ENCODE results near the gene CDKN1A.
"Not testable (repeated sequence)": the region's sequence is repeated elsewhere in the genome, so short reads cannot be mapped to it uniquely, and the experiment has no call there.

Gene CDKN1A

DNA sequence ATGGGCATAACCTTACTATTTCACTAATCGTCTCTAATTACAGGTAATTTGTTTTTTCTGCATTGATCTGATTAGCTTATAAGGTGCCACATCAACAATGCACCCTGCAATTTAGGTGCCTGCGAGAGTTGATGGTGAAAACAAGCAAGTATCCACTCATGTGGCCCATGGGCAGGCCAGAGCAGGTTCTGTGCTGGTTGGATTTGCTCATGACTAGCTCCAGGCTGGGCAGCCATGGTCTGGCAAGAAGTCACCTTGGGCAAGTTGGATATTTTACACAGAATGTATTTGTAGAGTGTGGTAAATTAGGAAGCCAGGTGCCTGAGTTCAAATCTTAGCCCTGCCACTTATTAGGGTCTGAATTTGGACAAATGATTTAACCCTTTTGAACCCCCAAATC, 44.4 kb downstream of the CDKN1A start:
- no peak for DNase-seq

- not testable (repeated sequence) for DNase-seq
Measured at GRCh38 chr6:36723992-36724391, 45.5 kb downstream of the CDKN1A start.

GRCh38 chr6:36724514-36725390, 46.2 kb downstream of the CDKN1A start:
- DNase-seq: peak; percentile 46

GRCh38 chr6:36725581-36725980, 47.1 kb downstream of the CDKN1A start:
- DNase-seq: no peak

DNA sequence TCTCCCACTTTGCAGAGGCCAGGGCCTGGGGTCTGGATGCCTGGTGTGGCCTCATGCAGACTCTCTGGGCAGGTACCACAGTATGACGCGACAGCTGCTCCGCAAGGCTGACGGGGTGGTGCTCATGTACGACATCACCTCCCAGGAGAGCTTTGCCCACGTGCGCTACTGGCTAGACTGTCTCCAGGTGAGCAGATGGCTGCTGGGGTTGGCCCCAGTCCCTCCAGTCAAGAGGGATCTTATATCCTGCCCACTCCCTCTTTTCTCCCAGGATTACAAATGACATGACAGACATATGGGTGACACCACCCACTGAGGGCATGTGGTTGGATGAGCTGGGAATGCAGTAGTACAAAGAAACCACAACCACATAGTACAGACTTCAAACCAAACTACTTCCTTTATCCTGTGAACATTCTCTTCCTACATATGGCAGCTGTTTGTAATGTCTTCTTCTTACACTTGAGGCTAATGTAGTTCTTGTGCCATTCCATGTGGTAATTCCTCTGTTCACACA, 49.0 kb downstream of the CDKN1A start:
- no peak for DNase-seq

DNA sequence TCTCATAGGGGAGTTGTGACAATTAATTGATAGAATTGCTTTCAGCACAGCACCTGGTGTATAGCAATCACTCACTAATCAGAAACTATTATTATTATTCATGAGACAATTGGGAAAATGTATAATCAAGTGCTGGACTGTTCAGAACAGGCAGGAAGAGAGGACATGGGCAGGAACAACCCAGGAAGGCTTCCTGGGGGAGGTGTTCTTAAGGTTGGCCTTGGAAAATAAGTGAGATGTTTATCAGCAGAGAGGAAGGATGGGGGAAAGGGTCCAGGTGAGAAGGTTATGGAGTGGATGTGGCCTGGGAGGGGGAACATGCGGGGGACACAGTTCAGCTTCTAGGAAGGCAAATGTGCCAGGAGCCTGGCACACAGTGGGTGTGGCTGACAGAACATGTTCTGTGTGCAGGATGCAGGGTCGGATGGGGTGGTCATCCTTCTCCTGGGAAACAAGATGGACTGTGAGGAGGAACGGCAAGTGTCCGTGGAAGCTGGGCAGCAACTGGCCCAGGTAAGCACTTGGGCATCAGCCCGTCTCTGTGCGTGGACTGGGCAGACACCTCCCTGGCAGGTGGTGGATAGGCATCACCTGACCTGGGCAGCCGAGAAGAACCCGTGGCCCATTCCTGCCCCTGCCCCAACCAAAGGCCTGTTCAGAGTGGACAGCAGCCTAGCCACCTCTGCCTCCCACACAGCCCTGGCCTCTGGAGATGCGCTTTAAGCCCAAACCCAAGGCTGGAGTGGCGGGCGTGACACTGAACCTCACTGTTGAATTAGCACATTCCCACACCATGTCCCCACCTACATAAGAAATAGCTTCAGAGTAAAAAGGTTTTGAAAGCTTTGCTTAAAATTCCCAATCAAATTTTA, 50.0 kb downstream of the CDKN1A start:
- DNase-seq: no peak

DNA sequence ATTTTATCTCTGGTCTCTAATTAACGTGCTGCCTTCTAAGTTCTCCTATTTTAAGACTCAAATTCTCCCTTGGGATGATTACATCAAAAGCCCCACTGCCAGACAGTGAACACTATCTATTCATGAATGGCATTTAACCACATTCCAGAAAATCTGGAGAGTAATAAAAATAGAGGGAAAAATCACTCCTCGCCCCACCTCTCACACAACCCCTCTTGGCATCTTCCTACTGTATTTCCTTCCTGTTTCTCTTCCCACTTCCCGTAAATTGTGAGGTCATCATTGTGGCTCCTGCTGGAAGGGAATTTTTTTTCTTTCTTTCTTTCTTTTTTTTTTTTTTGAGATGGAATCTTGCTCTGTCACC, 50.6 kb downstream of the CDKN1A start:
- DNase-seq: no peak

- no peak for DNase-seq
Measured at GRCh38 chr6:36730424-36731380, 52.2 kb downstream of the CDKN1A start.

GRCh38 chr6:36731622-36732310, 53.3 kb downstream of the CDKN1A start:
- DNase-seq: no peak

DNA sequence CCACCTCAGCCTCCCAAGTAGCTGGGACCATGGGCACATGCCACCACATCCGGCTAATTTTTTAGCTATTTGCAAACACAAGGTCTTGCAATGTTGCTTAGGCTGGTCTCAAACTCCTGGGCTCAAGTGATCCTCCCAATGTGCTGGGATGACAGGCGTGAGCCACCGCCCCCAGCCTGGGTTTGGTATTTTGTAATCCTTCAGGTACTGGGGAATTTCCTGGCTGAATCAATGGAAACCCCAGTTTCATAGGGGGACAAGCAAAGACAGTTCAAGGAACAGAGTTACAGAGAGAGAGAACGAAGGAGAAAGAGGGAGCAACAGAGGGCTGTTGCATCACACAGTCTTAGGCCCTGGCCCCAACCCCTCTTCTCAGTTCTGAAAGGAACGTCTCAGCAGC, 54.8 kb downstream of the CDKN1A start:
- no peak for DNase-seq

DNA sequence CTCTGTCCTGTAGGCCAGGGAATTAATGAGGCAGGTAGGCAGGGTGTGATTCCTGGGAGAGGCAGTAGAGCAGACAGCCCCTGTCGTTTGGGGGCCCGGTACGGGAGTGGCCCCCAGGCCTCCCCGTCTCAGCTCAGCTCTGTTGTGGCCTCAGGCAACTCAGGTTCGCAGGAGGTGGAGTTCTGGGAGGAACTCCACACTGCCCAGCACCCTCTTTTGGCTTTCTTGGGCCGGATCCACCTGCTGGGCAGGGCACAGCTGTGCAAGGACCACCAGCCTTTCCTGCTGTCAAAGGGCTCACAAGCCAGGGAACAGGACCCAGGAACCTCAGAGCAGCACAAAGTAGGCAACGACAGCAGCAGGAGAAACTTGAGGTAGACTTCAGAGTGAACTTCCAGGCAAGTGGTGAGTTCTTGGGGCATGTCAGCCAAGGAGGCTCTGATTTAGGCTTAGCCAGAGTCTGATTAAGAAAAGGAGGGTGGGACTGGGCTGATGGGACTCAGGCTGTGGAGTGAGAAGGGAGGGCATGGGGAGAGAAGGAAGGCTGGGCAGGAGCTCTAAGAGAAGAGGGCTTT, 56.1 kb downstream of the CDKN1A start:
- no peak for DNase-seq

DNA sequence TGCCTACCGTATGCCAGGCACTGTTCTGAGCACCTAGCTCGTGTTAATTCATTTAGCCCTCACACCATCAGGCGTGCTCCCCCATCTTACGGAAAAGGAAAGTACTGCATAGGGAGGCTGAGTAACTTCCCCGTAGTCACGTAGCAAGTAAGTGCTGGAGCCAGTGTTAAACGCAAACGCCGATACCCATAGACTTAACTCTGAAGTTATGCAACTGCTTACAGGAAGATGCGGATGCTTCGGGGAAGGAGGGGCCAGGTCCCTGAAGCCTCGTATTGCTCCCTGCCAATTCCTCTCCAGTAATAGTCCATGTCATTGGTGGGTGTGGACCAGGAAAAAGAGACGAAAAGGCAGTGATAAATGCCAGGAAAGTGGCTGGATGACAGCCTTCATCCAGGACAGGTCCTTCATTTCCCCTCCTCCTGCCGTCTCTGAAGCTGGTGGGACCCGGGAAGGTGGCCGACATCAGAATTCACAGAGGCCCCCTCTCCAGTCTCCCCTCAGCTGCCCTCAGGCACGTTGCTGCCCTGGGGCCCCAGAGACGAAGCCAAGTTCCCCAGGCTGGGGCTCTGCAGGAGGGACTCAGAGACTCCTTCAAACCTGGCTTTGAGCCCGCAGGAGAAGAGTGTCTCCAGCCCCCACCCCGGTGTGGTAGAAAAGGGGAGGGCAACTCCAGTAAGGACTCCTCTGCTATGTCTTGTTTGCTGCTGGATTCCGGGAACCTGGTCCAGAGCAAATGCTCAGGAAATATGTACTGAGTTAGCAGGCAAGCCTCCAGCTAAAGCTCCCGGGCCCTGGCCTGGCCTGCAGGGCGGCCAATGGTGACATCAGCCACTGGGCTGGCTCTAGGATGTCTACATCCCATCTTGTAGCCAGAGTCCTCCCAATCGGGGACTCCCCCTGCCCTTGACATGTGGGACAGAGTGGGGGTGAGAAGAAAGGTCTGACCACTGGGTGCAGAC, 56.9 kb downstream of the CDKN1A start:
- peak; percentile 49 for DNase-seq
